OCI-LY7 (cell line): Measurements from ENCODE around the gene NELL1. TPM values are rescaled to one million over a fixed set of nuclear protein-coding genes. Genes with fewer than 3 reads are reported as not detected.

Source experiments
- BruUV-seq: library from RNA; stranded (reverse); fragments of 400-500 nt; replicated peaks from 2 replicates; lab custom pipeline; 2021; lab: Mats Ljungman, UMichigan
- CTCF ChIA-PET: fragments of 300-600 bp; sonication (Branson Sonifier 250); formaldehyde crosslinking; loops from one replicate; lab custom pipeline; 2022; ENCODE audit warnings: antibody characterized with exemption; ENCODE audit not compliant: unreplicated experiment; lab: Charles Lee
- POLR2A ChIA-PET: fragments of 300-600 bp; sonication (Branson Sonifier 250); formaldehyde crosslinking; loops from one replicate; lab custom pipeline; 2022; ENCODE audit warnings: antibody characterized with exemption; lab: Charles Lee
- DNase-seq: peaks from one replicate; pipeline ENCODE4 v3.0.0-alpha.2; 2015; ENCODE audit warnings: low spot score
- H2AFZ ChIP-seq: fragments of 200-600 bp; sonication (generic), shearing (Covaris generic); 2 replicates; pipeline ENCODE4 v1.6.1; 2014; ENCODE audit warnings: mild to moderate bottlenecking, antibody characterized with exemption, low read length, moderate library complexity
- H3K27ac ChIP-seq: fragments of 200-600 bp; sonication (generic); 2 replicates; pipeline ENCODE4 v1.5.1; 2014; ENCODE audit warnings: mixed run types, low read depth, mild to moderate bottlenecking, moderate library complexity, low read length, inconsistent platforms; ENCODE audit not compliant: poor library complexity, severe bottlenecking
- H3K36me3 ChIP-seq: fragments of 200-600 bp; sonication (generic); 2 replicates; pipeline ENCODE4 v1.6.1; 2014; ENCODE audit warnings: mild to moderate bottlenecking, antibody characterized with exemption, low read length, moderate library complexity, mixed read lengths; ENCODE audit not compliant: insufficient read depth
- H3K4me1 ChIP-seq: fragments of 200-600 bp; sonication (generic); 2 replicates; pipeline ENCODE4 v1.5.1; 2014; ENCODE audit warnings: mild to moderate bottlenecking, low read length; ENCODE audit not compliant: insufficient read depth, poor library complexity, severe bottlenecking
- H3K4me2 ChIP-seq: fragments of 200-600 bp; sonication (generic); 2 replicates; pipeline ENCODE4 v1.6.1; 2014; ENCODE audit warnings: mild to moderate bottlenecking, low read length
- H3K4me3 ChIP-seq: fragments of 200-600 bp; sonication (generic); 2 replicates; pipeline ENCODE4 v1.5.1; 2014; ENCODE audit warnings: mild to moderate bottlenecking, low read depth, low read length; ENCODE audit not compliant: poor library complexity, severe bottlenecking
- H3K79me2 ChIP-seq: fragments of 200-600 bp; sonication (generic); 2 replicates; pipeline ENCODE4 v1.6.1; 2016; ENCODE audit warnings: low read depth, mild to moderate bottlenecking, low read length, moderate library complexity, mixed read lengths; ENCODE audit not compliant: insufficient read depth
- H3K9me2 ChIP-seq: fragments of 200-600 bp; sonication (generic); 2 replicates; pipeline ENCODE4 v1.6.1; 2016; ENCODE audit warnings: mild to moderate bottlenecking, low read length, mixed read lengths; ENCODE audit not compliant: insufficient read depth
- H3K9me3 ChIP-seq: fragments of 200-600 bp; sonication (generic); 2 replicates; pipeline ENCODE4 v1.6.1; 2014; ENCODE audit warnings: mild to moderate bottlenecking, mixed run types, low read length, mixed read lengths
- H4K20me1 ChIP-seq: fragments of 200-600 bp; sonication (generic); 2 replicates; pipeline ENCODE4 v1.6.1; 2014; ENCODE audit warnings: mild to moderate bottlenecking, antibody characterized with exemption, low read length, moderate library complexity, mixed read lengths; ENCODE audit not compliant: insufficient read depth
- CTCF ChIP-seq: fragments of 200-600 bp; sonication (generic); conservative IDR thresholded peaks from 2 replicates; pipeline ENCODE4 v1.5.1; 2014; ENCODE audit warnings: mild to moderate bottlenecking, antibody characterized with exemption, low read length, moderate library complexity, mixed read lengths
- EZH2phosphoT487 ChIP-seq: fragments of 200-600 bp; sonication (generic); IDR thresholded peaks from 2 replicates; pipeline ENCODE4 v1.6.1; 2018; ENCODE audit warnings: low read depth, borderline replicate concordance, mild to moderate bottlenecking, mixed run types, antibody characterized with exemption, low read length, moderate library complexity, mixed read lengths
- intact Hi-C: fragments of 100-400 bp; cut with micrococcal nuclease; formaldehyde crosslinking; loops from one replicate; pipeline ENCODE4 v1.10.0; 2022; ENCODE audit not compliant: unreplicated experiment
- total RNA-seq, 2 experiments: library from RNA; depleted of rRNA in 1 of 2; stranded (reverse); fragments of >200 nt in 1 of 2; shearing (Covaris generic) in 1 of 2; gene quantifications; 2 replicates each; pipeline ENCODE4 v1.2.3, GENCODE V29; 2014 to 2022

NELL1 gene
- total RNA-seq, 2 experiments from 2014 or later, result not detected

GRCh38 chr11:21428796-21429195 lies 759.4 kb downstream of the NELL1 start:
- Histone ChIP-seq H2AFZ (no peak overlapping the region), H3K27ac (no peak overlapping the region), H3K79me2 (no peaks in the 10 kb centered on the region), H3K9me3 (no peaks in the 10 kb centered on the region), H3K36me3 (no peaks in the 10 kb centered on the region), H4K20me1 (no peaks in the 10 kb centered on the region), H3K4me1 (no peaks in the 10 kb centered on the region), H3K4me2 (no peak overlapping the region), H3K4me3 (no peak overlapping the region), H3K9me2 (no peaks in the 10 kb centered on the region)
- CTCF ChIA-PET, result no interaction called here
- no peak for DNase-seq
- POLR2A ChIA-PET, result interaction anchor here (1.2 kb wide), 2 partner anchors 10 to 26 kb away, joined by 3 read pairs; no protein-coding TSS in a partner anchor
- intact Hi-C loops, result no loop called here
- TF ChIP-seq EZH2phosphoT487 (no peak), CTCF (no peak)
- BruUV-seq, result no TSS peak

DNA sequence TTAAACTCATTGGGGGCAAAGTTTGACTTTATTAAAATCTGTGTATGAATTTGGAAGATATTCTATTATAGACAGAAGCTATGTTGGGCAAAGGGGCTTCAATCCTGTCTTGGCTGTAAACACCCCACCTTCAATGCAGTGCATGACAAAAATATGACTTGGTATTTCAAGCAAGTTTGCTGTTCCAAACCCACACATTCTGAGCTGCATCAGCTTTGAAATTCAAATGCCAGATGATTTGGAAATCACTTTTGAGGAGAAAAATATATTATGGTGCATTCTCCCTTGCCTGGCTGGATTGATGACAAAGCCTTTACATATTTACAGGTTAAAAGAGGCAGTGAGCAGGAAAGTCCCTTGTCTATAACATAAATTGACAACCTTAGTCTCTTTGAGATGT lies 760.0 kb downstream of the NELL1 start:
- intact Hi-C loops, result no loop called here
- DNase-seq, result no peak
- Histone ChIP-seq H3K27ac (no peak overlapping the region), H3K4me2 (no peak overlapping the region), H3K36me3 (no peaks in the 10 kb centered on the region), H3K4me3 (no peak overlapping the region), H4K20me1 (no peaks in the 10 kb centered on the region), H3K79me2 (no peaks in the 10 kb centered on the region), H3K4me1 (no peaks in the 10 kb centered on the region), H2AFZ (no peak overlapping the region), H3K9me2 (no peaks in the 10 kb centered on the region), H3K9me3 (no peaks in the 10 kb centered on the region)
- ChIA-PET POLR2A (interaction anchor here (0.7 to 1.2 kb wide), 4 partner anchors 11 to 682 kb away, joined by 3 read pairs; no protein-coding TSS in a partner anchor), CTCF (no interaction called here)
- TF ChIP-seq EZH2phosphoT487, result no peak
- no peak for TF ChIP-seq CTCF
- BruUV-seq, result no TSS peak

DNA sequence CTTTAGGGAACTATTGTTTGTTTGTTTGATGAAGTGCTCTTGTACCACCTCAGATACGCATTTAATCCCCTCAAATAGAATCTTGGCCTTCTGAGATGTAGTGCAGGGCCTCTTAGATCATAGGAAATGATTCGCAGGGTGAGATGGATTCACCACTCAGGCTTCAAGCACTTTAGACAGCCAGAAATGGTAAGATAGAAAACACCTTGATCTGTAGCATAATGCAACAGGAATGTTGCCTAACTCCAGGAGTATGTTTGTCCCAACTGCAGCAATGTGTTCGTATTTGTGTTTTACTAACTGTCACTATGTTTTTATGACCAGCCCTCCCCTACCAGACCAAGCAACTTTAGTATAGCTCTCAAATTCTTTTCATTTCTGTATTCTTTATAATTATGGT lies 761.2 kb downstream of the NELL1 start:
- CTCF ChIA-PET, result no interaction called here
- TF ChIP-seq EZH2phosphoT487 (no peak), CTCF (no peak)
- Histone ChIP-seq H3K4me3 (no peak overlapping the region), H2AFZ (no peak overlapping the region), H3K79me2 (no peaks in the 10 kb centered on the region), H3K9me3 (no peaks in the 10 kb centered on the region), H3K4me1 (no peaks in the 10 kb centered on the region), H3K27ac (no peak overlapping the region), H3K36me3 (no peaks in the 10 kb centered on the region), H3K4me2 (no peak overlapping the region), H4K20me1 (no peaks in the 10 kb centered on the region), H3K9me2 (no peaks in the 10 kb centered on the region)
- intact Hi-C loops, result no loop called here
- no peak for DNase-seq
- POLR2A ChIA-PET, result interaction anchor here (0.6 to 0.8 kb wide), 2 partner anchors 681 to 789 kb away, joined by 3 to 4 read pairs; no protein-coding TSS in a partner anchor
- no TSS peak for BruUV-seq
